Epidermal melanocyte (primary cell): ENCODE data around the gene RNF169.
"Not testable (repeated sequence)": the region's sequence is repeated elsewhere in the genome, so short reads cannot be mapped to it uniquely, and the experiment has no call there.

Source experiments
- DNase-seq: peaks from one replicate; pipeline ENCODE4 v3.0.0; 2011; ENCODE audit warnings: low spot score; ENCODE audit not compliant: insufficient read length

RNF169 gene

DNA sequence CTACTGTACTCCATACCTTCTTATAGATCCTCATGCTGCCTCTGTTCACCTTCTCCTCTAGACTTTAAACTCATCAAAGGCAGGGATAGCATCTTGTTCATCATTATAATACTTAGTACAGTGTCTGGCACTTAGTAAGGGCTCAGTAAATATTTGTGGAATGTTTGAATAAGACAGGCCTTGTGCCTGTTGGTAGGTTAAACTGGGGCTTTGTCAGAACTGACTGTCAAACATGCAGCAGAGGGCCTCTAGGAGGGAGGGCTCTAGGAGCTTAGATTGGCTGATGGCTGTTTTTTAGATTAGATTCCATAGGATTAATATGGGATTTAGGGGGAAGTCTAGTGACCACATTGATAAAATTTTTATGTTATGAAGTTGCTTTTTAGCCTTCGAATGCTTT lies 70.8 kb downstream of the RNF169 start:
- no peak for DNase-seq

GRCh38 chr11:74820763-74821162 lies 72.1 kb downstream of the RNF169 start:
- no peak for DNase-seq

GRCh38 chr11:74822170-74822569 lies 73.5 kb downstream of the RNF169 start:
- DNase-seq: no peak

DNA sequence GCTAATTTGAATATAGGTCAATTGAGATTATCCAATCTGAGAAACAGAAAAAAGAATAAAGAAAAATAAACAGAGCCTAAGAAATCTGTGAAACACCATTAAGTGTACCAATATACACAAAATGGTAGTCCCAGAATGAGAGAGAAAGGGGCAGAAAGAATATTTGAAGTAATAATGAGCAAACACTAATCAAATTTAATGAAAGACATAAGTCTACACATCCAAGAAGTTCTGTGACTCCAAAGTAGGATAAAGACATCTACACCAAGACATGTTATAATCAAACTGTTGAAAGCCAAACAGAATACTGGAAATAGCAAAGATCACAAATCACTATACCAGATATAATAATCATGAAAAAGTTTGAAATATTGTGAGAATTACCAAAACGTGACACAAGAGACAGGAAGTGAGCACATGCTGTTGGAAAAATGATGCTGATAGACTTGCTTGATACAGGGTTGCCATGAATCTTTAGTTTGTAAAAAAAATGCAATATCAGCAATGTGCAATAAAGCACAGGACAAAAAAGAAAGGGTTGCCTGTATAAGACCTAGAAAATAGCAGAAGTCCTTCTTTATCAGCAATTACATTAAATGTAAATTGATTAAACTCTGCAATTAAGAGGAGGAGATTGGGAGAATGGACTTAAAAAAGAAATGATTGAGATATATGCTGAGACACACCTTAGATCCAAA lies 75.8 kb downstream of the RNF169 start:
- no peak for DNase-seq

DNA sequence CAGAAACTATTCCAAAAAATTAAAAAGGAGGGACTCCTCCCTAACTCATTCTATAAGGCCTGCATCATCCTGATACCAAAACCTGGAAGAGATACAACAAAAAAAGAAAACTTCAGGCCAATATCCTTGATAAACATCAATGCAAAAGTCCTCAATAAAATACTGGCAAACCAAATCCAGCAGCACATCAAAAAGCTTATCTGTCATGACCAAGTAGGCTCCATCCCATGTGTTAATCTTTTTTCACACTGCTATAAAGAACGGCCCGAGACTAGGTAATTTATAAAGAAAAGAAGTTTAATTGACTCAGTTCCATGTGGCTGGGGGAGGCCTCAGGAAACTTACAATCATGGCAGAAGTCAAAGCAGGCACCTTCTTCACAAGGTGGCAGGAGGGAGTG lies 76.9 kb downstream of the RNF169 start:
- DNase-seq: not testable (repeated sequence)

DNA sequence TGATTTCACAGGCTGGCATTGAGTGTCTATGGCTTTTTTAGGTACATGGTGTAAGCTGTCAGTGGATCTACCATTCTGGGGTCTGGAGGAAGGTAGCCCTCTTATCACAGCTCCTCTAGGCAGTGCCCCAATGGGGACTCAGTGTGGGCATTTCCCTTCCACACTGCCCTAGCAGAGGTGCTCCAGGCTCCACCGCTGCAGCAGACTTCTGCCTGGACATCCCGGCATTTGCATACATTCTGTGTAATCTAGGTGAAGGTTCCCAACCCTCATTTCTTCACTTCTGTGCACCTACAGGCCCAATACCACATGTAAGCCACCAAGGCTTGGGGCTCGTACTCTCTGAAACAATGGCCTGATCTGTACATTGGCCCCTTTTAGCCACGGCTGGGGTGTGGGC lies 78.3 kb downstream of the RNF169 start:
- no peak for DNase-seq

DNA sequence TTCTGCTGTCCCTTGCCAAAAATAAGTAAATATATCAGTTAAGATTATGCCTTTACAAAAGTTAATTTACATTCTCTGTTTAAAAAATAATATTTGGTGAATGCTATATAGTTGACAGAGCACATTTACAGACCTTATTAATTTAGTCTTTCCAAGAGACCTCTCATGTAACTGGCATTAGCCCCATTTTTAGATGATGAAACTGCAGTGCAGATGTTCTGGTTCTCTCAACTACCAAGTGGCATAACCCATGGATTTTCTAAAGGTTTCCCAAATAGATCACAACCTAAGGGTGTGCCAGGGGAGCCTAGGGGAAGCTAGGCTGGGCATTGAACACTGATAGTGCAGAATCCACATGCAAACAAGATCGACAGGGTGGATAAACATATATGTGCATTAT lies 88.5 kb downstream of the RNF169 start:
- DNase-seq: no peak

GRCh38 chr11:74838188-74838587 lies 89.5 kb downstream of the RNF169 start:
- DNase-seq: no peak

DNA sequence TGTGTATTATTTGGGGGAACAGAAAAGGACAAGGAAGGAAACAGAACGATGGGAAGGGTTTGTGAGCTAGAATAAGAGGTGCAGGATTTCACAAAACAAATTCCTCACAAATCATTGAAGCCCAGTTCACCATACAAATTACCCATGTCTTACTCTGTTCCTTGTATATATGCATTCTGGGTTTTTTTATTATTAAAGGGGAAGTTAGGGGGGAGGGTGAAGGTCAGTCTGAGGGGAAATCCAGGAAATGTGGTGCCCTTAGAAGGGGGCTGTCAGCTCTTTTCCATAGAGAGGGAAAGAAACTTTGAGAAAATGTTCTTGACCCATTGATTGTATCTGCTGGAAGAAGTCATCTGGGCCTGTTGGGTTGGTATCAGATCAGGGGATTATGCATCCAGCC lies 90.8 kb downstream of the RNF169 start:
- DNase-seq: no peak

DNA sequence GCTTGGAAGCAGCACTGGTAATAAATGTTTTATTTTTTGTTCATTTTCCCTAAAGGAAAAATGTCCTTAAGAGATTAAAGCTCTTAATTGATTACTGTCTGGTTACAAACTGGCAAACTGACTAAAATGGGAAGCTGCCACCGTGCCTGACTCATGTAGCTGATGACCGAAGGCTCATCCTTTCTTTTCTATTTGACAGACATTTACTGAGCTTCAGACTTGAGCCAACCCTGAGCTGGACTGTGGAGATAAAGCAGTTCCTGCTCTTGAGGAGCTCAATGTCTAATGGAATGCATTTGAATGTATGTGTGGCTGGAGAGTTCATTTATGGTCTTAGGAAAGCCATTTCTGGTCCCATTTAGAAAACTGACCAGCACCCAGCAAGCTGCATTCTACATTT lies 91.3 kb downstream of the RNF169 start:
- DNase-seq: no peak

DNA sequence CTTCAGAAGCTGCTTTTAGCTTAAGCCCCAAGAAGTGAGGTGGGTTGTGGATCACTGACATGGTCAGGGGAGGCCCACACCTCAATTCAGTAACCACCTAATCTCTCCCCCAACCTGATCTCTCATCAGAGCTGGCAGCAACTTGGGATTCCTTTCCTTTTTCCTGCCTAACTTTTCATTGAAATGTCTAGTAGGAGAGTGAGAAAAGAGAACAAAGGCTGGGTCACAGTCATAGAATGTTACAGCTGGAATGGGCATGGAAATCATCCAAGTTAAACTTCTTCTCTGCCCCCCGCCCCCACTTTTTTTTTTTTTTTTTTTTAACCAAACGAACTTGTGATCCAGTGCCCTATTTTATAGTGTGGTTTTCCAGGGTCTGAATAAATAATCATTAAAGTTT lies 91.8 kb downstream of the RNF169 start:
- DNase-seq: no peak

DNA sequence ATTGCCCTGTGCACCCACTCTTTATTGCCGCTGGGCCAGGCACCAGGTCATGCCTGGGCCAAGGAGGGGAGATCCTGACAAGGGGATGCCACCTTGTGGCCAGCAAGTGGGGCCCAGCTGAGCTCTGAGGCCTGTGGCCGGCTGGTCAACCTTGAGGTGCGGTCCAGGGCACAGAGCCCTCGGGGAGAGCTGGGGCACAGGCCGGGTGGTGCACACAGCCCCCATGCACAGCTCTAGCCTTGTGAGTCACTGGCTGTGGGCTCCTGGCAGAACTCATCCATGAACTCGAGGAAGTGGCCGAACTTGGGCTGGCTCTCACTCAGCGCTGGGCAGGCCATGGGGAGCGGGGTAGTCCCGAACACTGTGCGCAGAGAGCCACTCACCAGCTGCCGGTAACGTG lies 94.3 kb downstream of the RNF169 start:
- DNase-seq: no peak

DNA sequence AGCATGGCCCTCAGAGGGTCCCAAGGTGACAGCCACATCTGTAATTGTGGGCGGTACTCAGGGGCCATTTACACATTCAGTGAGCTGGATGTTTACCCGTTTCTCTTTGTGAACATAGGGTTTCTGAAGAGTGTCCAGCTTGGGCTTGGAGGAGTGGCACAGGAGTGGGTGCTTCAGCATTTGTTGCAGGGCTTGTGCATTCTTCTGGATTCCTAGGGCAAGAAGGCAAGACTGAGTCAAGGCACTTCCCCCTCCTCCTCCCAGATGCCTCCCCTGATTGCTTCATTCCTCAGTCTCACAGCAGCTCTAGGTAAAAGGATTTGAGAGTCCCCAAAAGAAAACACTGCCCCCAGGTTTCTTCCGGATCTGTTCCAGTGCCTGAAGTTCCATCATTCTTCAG lies 95.4 kb downstream of the RNF169 start:
- DNase-seq: no peak

GRCh38 chr11:74844865-74845264 lies 96.2 kb downstream of the RNF169 start:
- no peak for DNase-seq

GRCh38 chr11:74845978-74846517 lies 97.4 kb downstream of the RNF169 start:
- no peak for DNase-seq

DNA sequence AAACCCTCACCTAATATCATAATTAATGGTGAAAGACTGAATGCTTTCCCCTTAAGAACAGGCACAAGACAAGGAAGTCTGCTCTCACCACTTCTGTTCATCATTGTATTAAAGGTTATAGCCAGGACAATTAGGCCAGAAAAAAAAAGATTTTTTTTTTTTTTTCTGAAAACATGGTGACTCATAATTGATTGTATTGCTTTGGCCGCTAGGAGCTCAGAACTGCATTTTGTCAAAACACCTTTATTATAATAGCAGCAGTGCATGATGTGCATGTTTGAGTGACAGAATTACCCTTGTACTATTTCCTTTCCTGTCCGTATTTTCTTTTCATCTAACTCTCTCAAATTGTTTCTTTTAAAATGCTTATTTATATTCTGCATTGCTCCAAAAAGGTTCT lies 98.1 kb downstream of the RNF169 start:
- no peak for DNase-seq

- DNase-seq: no peak
These were observed 98.7 kb downstream of the RNF169 start for GRCh38 chr11:74847395-74847794.

GRCh38 chr11:74847895-74848294 lies 99.2 kb downstream of the RNF169 start:
- no peak for DNase-seq

- no peak for DNase-seq
These were observed 101.1 kb downstream of the RNF169 start for GRCh38 chr11:74849525-74850391.

DNA sequence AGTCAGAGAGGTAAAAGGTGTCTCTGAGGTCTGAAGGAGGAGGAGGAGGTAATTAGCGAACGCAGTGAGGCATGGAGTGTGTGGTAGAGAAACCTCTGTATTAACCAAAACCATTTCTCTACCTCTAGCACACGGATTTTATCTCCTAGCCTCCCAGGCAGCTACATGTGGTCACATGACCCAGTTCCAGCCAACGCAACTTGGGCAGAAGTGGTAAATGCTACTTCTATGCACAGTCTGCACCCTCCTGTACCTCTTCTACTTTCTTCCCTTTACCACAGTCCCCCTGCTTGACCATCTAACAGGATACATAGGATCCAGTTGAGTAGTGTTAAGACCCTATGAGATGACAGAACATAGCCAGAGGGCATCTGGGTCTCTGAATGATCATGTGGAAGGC lies 104.6 kb downstream of the RNF169 start:
- no peak for DNase-seq

DNA sequence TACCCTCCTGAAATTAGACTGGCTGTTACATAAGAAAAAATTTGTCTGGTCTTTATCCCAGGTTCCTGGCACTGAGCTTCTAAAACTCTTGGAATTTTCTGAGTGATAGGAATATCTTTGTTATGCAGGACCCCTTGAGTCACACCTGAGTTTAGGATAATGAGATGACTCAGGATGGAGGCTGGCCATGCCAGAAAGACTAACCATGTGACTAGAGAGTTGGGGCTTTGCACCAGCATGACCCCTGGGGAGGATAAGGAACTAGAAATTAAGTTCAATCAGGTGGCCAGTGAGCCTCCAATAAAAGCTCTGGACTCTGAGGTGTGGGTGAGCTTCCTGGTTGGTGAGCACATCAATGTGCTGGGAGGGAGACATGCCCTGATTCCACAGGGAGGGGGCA lies 112.1 kb downstream of the RNF169 start:
- no peak for DNase-seq

DNA sequence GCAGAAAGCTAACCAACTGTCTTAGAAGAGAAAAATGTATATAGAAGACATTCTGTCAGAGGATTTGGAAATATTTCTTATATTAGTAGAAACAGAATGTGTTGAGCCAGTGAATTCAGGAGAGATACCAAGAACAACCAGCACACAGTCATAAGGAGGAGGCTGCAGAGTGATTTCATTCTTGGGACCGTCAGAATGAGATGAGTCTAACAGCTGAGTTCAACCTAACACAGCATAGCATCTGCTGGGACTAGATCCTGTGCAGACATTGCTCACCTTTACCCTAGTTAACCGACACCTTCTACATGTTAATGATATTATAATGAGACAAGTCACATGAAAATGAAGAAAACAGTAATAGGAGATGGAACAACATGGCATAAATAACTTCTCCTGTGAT lies 114.8 kb downstream of the RNF169 start:
- no peak for DNase-seq

GRCh38 chr11:74866557-74866956 lies 117.9 kb downstream of the RNF169 start:
- no peak for DNase-seq
